Osteocyte (in vitro differentiated cells): ENCODE data around the gene SEC63. TPM values are rescaled to one million over a fixed set of nuclear protein-coding genes. Genes with fewer than 3 reads are reported as not detected.
A peak's percentile ranks its signal among the peaks of the same experiment; 100 is the strongest.

Source experiments
- DNase-seq: peaks from one replicate; pipeline ENCODE4 v3.0.0; 2021; ENCODE audit warnings: mixed read lengths; ENCODE audit not compliant: unreplicated experiment; ENCODE audit errors: extremely low spot score
- H3K27ac Mint-ChIP-seq: one replicate; pipeline ENCODE4 v1.8.0; 2021; ENCODE audit warnings: mild to moderate bottlenecking, mixed read lengths; ENCODE audit not compliant: unreplicated experiment
- H3K27me3 Mint-ChIP-seq: one replicate; pipeline ENCODE4 v1.8.0; 2021; ENCODE audit warnings: mixed read lengths; ENCODE audit not compliant: unreplicated experiment
- H3K36me3 Mint-ChIP-seq: one replicate; pipeline ENCODE4 v1.8.0; 2021; ENCODE audit warnings: mixed read lengths; ENCODE audit not compliant: unreplicated experiment
- H3K4me1 Mint-ChIP-seq: one replicate; pipeline ENCODE4 v1.8.0; 2021; ENCODE audit warnings: mixed read lengths; ENCODE audit not compliant: unreplicated experiment
- H3K4me3 Mint-ChIP-seq: one replicate; pipeline ENCODE4 v1.8.0; 2021; ENCODE audit warnings: mild to moderate bottlenecking, moderate library complexity, mixed read lengths; ENCODE audit not compliant: unreplicated experiment
- H3K9me3 Mint-ChIP-seq: one replicate; pipeline ENCODE4 v1.8.0; 2021; ENCODE audit warnings: mixed read lengths; ENCODE audit not compliant: unreplicated experiment
- total RNA-seq: library from RNA; stranded (reverse); gene quantifications from 2 replicates; pipeline ENCODE4 v1.2.1, GENCODE V29; 2021
- TF ChIP-seq, protein P1 (sequence below): fragments of 200-600 bp; sonication (generic); IDR thresholded peaks from 2 replicates; pipeline ENCODE4 v1.5.0; 2021; ENCODE audit warnings: antibody characterized with exemption, mild to moderate bottlenecking, moderate library complexity

The SEC63 gene
- total RNA-seq, 1 donor from 2014 or later = 137 TPM

DNA sequence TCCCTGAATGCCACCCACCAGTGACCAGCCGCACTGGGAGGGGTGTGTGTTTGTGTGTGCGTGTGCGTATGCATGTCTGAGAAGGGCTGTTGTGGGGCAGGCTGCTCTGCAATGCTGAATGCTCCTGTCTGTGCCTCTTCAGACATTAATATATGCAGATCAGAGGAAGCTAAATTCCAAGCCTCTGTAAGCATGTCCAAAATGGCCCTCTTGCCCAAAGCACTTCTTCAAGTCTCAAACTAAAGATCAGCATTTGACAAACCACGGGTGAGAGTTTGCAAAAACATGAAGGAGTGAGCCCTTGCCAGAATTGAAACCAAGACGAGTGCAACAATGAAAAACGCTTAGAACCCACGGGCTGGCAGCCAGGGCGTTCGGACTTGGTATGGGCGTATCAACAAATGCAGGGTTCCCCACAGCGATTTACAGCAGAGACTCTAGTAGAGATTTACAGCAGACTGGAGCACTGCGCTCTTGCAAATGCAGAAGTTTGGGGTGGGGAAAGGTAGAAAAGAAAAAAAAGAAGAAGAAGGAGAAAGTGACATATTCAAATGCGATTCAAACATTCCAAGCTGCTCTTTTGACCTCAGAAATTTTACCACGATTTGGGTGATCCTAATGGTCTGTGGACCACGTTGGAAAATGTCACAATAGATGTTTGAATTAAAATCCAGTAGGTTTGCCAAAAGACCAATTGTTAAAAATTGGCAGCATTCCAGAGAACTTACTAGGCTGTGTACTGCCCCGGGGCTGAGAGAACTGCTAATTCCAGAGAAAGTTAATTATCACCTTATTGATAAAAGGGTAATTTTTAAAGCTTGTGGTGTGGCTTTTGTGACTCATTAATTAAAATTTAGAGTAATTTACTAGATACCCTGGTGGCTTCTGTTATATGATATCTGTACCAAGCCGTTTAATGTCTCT, 137.4 kb downstream of the SEC63 start:
- Mint-ChIP-seq H3K4me1 (peaks cover 45% of the 10 kb centered on the region), H3K4me3 (peak overlapping the region; percentile 55), H3K27ac (peak overlapping the region; percentile 43), H3K9me3 (no peaks in the 10 kb centered on the region), H3K27me3 (peaks cover 12% of the 10 kb centered on the region), H3K36me3 (no peaks in the 10 kb centered on the region)
- TF ChIP-seq, protein P1, sequence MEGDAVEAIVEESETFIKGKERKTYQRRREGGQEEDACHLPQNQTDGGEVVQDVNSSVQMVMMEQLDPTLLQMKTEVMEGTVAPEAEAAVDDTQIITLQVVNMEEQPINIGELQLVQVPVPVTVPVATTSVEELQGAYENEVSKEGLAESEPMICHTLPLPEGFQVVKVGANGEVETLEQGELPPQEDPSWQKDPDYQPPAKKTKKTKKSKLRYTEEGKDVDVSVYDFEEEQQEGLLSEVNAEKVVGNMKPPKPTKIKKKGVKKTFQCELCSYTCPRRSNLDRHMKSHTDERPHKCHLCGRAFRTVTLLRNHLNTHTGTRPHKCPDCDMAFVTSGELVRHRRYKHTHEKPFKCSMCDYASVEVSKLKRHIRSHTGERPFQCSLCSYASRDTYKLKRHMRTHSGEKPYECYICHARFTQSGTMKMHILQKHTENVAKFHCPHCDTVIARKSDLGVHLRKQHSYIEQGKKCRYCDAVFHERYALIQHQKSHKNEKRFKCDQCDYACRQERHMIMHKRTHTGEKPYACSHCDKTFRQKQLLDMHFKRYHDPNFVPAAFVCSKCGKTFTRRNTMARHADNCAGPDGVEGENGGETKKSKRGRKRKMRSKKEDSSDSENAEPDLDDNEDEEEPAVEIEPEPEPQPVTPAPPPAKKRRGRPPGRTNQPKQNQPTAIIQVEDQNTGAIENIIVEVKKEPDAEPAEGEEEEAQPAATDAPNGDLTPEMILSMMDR = no peak
- peak; percentile 66 for DNase-seq

DNA sequence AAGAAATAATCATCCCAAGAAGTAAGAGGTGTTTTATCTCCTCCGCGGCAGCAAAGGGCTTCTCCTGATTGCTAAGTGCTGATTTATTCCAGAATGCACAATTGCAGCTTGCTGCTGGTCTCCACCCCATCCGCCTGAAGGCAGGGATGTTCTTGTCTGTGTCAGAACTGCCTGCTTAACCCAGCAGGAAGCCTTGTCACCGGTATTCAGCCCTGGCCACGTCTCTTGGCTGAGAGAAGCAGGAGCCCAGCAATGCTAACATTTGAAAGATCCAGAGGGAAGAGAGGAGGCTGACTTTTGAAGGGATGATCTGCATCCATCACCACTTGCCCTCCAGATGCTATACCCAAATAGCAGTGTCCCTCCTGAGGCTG, 138.1 kb downstream of the SEC63 start:
- Mint-ChIP-seq H3K4me1 (peaks cover 45% of the 10 kb centered on the region), H3K9me3 (no peaks in the 10 kb centered on the region), H3K27me3 (peaks cover 12% of the 10 kb centered on the region), H3K4me3 (peak overlapping the region; percentile 55), H3K27ac (peak overlapping the region; percentile 43), H3K36me3 (no peaks in the 10 kb centered on the region)
- TF ChIP-seq, protein P1 = no peak
- peak; percentile 83 for DNase-seq

DNA sequence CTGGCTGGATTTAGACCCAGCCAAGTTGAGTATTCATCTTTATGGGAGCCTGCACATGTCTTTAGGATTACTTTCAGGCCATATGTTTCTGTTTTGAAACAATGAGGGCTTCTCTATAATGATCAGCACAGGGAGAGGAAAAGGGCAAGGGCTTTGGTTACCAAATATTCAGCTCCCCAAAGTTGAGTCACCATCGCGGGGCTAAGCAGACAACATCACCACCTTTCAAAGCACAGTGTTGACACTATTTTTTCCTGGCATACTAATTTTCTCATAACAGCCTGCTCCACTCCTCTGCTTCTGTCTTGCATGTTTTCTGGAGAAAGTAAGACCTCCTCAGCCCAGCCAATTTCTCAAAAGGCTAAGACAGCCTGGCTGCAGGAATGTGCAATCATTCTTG, 138.8 kb downstream of the SEC63 start:
- peaks cover 45% of the 10 kb centered on the region for H3K4me1 Mint-ChIP-seq
- TF ChIP-seq, protein P1 = no peak
- no peak overlapping the region for H3K4me3 Mint-ChIP-seq

DNA sequence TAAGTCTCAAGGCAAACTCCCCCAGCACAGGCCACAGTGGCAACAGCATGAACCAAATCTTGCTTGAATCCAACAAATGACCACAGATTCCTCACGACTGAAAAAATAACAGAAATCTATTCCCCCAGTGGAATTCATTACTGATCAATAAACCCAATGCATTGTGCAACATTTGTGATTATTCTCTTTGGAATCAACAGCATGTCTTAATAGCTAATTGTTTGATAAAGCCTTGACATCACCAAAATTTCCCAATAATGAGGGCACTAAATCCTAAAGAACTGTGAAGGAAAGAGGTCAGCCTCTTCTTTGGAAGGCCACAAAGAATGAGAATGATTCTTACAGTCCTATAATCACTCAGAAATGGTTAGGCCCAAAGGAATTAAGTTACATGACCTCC, 139.7 kb downstream of the SEC63 start:
- no peak for DNase-seq
- no peaks in the 10 kb centered on the region for H3K36me3 Mint-ChIP-seq
- H3K4me1 Mint-ChIP-seq = peaks cover 45% of the 10 kb centered on the region
- no peak overlapping the region for H3K4me3 Mint-ChIP-seq
- peaks cover 7% of the 10 kb centered on the region for H3K27me3 Mint-ChIP-seq
- H3K27ac Mint-ChIP-seq = no peak overlapping the region
- H3K9me3 Mint-ChIP-seq = no peaks in the 10 kb centered on the region
- TF ChIP-seq, protein P1 = no peak

More for the DNA sequence above, 138.8 kb downstream of the SEC63 start:
- H3K36me3 Mint-ChIP-seq = no peaks in the 10 kb centered on the region
- H3K27me3 Mint-ChIP-seq = peaks cover 12% of the 10 kb centered on the region
- no peak overlapping the region for H3K27ac Mint-ChIP-seq
- H3K9me3 Mint-ChIP-seq = no peaks in the 10 kb centered on the region
- DNase-seq = peak; percentile 5

DNA sequence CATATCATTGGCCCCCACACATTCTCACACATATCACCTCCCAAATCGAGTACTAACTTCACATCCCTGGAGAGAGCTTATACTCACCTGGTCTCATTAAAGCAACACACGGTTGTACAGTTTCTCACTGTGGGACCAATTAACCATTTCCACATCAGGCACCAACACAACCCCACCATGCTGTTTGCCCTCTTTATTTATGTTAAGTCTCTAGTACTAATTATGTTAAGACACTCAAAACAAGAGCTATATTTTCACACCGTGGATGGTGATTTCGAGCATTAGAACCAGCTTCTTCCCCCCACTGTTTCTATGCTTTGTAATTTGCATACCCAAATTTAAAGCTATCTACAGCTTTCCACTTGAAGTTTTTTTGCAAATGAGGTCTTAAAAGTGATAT, 140.2 kb downstream of the SEC63 start:
- H3K4me1 Mint-ChIP-seq = peaks cover 42% of the 10 kb centered on the region
- no peaks in the 10 kb centered on the region for H3K9me3 Mint-ChIP-seq
- TF ChIP-seq, protein P1 = no peak
- H3K4me3 Mint-ChIP-seq = no peak overlapping the region
- DNase-seq = peak; percentile 1
- H3K27ac Mint-ChIP-seq = no peak overlapping the region
- peaks cover 2% of the 10 kb centered on the region for H3K27me3 Mint-ChIP-seq
- H3K36me3 Mint-ChIP-seq = no peaks in the 10 kb centered on the region
